ENCODE measurements around the gene MAP2K2. TPM values are rescaled to one million over a fixed set of nuclear protein-coding genes. Genes with fewer than 3 reads are reported as not detected.
A peak's percentile ranks its signal among the peaks of the same experiment; 100 is the strongest.

MAP2K2 gene
- total and polyA plus RNA-seq, 9 of the 15 experiments (the other 6 are each of a cell fraction or from before 2014, with no cell fraction given) = 1.0 to 151 (median 58.3) TPM

- H3K27ac ChIP-seq (ENCODE audit: extremely low read depth, low read depth, low read length) = no peak overlapping the region; the same call in 2 of the 3 replicates
- peak overlapping the region; percentile 87 for H2AFZ ChIP-seq (ENCODE audit: low read depth, low read length)
- in situ Hi-C loops (cut with MboI) = no loop called here
- no TSS peak for BruUV-seq (replicated peaks)
- ChIA-PET POLR2A (interaction anchor here (0.7 to 3.8 kb wide), 5 partner anchors 11 to 167 kb away, joined by 3 to 13 read pairs (median 3); partner anchors contain the start of gene EEF2), CTCF (ENCODE audit: low intra/inter-chr PET ratio) (no interaction called here)
- ATAC-seq = no peak
- intact Hi-C loops (cut with micrococcal nuclease) = no loop called here
- no peaks in the 10 kb centered on the region for H4K20me1 ChIP-seq (replicated peaks; ENCODE audit: control insufficient read depth, insufficient read depth, low read length)
- no peaks in the 10 kb centered on the region for H3K9me1 ChIP-seq (ENCODE audit: control insufficient read depth, insufficient read depth, low read length)
- peak; percentile 33; the same call in 1 of the 2 replicates for TF ChIP-seq CEBPG (CRISPR knock-in tag; IDR thresholded peaks at IDR 0.05)
- no peak for TF ChIP-seq CEBPG (tag; conservative IDR thresholded peaks at IDR 0.05 in 1 of 2, IDR thresholded peaks at IDR 0.05 in 1 of 2)
- no peak for TF ChIP-seq GATAD2B (IDR thresholded peaks at IDR 0.05; ENCODE audit: borderline replicate concordance)
- TF ChIP-seq NR2C1 (IDR thresholded peaks at IDR 0.05) = peak; percentile 91
- TF ChIP-seq NR2C1 (tag; IDR thresholded peaks at IDR 0.05) = peak; percentile 92
- peak; percentile 71; the same call in 1 of the 2 replicates for TF ChIP-seq NR2C2 (CRISPR knock-in tag; IDR thresholded peaks at IDR 0.05)
- peak; percentile 21; the same call in 1 of the 2 replicates for TF ChIP-seq NR2C2 (tag; IDR thresholded peaks at IDR 0.05)
- TF ChIP-seq TFAM (CRISPR knock-in tag; conservative IDR thresholded peaks at IDR 0.05) = no peak
- WGBS (ENCODE audit: insufficient coverage, low coverage, missing lambda C conversion rate) = 44% methylated on average over 6 of the region's 9 CpGs
- peak overlapping the region; percentile 24; the same call in 1 of the 2 replicates for H3K4me2 ChIP-seq (ENCODE audit: insufficient read depth, low read length)
- H3K36me3 ChIP-seq (ENCODE audit: control insufficient read depth, insufficient read depth, low read length) = no peaks in the 10 kb centered on the region
- no peaks in the 10 kb centered on the region for H3K9me3 ChIP-seq (replicated peaks; ENCODE audit: control insufficient read depth, insufficient read depth, low read depth, low read length)
- no peaks in the 10 kb centered on the region for H3K27me3 ChIP-seq (ENCODE audit: control insufficient read depth in 2 of 2, insufficient read depth in 2 of 2, low read length in 2 of 2)
- H3K9ac ChIP-seq (ENCODE audit: insufficient read depth in 1 of 2, low read depth in 2 of 2, low read length in 2 of 2) = peak overlapping the region in 1 of 2 experiments; percentile 79; a peak in 2 of 4 replicates
- DNase-seq (ENCODE audit: extremely low read depth in 1 of 4, low spot score in 3 of 4) = peak in 1 of 4 experiments; percentile 37
- H3K79me2 ChIP-seq (ENCODE audit: control insufficient read depth, insufficient read depth, low read length) = no peaks in the 10 kb centered on the region
- peak; percentile 74 for FAIRE-seq
- H3K4me1 ChIP-seq (replicated peaks in 1 of 2; ENCODE audit: control insufficient read depth in 2 of 2, insufficient read depth in 2 of 2, low read length in 2 of 2) = peaks cover 14 to 64% of the 10 kb centered on the region in 2 experiments
- no peak overlapping the region for H3K4me3 ChIP-seq
Observed at GRCh38 chr19:4082172-4082571, 41.8 kb downstream of the MAP2K2 start.
